ENCODE data around the gene UBE3A. TPM values are rescaled to one million over a fixed set of nuclear protein-coding genes. Genes with fewer than 3 reads are reported as not detected.

UBE3A gene
- total and polyA plus RNA-seq, 2 experiments from 2014 or later, result 85.5 to 96.7 TPM

DNA sequence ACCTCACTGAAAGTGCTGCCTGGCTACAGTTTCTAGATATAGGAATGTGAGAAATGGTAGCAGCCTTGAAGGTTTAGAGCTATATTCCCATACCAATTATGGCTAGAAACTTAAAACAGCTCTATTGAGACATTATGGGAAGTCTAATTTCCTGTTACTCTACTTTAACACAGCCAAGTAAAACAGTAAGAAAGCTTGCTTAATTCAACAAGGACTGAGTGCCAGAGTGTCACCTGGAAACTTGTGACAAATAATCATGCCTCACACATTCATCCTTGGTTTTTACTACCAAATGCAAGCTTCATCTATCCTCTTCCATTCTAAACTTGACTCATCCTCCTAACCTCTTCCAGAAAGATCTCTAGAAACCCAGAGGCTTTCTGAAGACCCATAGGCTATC, 41.7 kb downstream of the UBE3A start:
- Histone ChIP-seq H3K4me2 (no peak overlapping the region), H3K4me1 (ENCODE audit: insufficient read depth) (peaks cover 3% of the 10 kb centered on the region), H3K79me2 (peaks cover 86% of the 10 kb centered on the region), H3K9me2 (replicated peaks; ENCODE audit: insufficient read depth) (no peaks in the 10 kb centered on the region), H3K4me3 (no peak overlapping the region), H4K20me1 (ENCODE audit: insufficient read depth, poor library complexity, severe bottlenecking) (peaks cover 3% of the 10 kb centered on the region), H3K27me3 (no peaks in the 10 kb centered on the region), H3K27ac (no peak overlapping the region), H3K9me3 (ENCODE audit: low read depth) (no peaks in the 10 kb centered on the region), H3K36me3 (replicated peaks; ENCODE audit: insufficient read depth, low read depth) (no peaks in the 10 kb centered on the region), H2AFZ (no peak overlapping the region)
- no peak for TF ChIP-seq EZH2 (IDR thresholded peaks at IDR 0.05; ENCODE audit: borderline replicate concordance)
- no peak for TF ChIP-seq EZH2phosphoT487 (IDR thresholded peaks at IDR 0.05; ENCODE audit: low read depth, severe bottlenecking, unreplicated experiment)
- TF ChIP-seq, protein P1, sequence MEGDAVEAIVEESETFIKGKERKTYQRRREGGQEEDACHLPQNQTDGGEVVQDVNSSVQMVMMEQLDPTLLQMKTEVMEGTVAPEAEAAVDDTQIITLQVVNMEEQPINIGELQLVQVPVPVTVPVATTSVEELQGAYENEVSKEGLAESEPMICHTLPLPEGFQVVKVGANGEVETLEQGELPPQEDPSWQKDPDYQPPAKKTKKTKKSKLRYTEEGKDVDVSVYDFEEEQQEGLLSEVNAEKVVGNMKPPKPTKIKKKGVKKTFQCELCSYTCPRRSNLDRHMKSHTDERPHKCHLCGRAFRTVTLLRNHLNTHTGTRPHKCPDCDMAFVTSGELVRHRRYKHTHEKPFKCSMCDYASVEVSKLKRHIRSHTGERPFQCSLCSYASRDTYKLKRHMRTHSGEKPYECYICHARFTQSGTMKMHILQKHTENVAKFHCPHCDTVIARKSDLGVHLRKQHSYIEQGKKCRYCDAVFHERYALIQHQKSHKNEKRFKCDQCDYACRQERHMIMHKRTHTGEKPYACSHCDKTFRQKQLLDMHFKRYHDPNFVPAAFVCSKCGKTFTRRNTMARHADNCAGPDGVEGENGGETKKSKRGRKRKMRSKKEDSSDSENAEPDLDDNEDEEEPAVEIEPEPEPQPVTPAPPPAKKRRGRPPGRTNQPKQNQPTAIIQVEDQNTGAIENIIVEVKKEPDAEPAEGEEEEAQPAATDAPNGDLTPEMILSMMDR (IDR thresholded peaks at IDR 0.05; ENCODE audit: poor library complexity), result no peak
- no peak for DNase-seq (ENCODE audit: low spot score)

DNA sequence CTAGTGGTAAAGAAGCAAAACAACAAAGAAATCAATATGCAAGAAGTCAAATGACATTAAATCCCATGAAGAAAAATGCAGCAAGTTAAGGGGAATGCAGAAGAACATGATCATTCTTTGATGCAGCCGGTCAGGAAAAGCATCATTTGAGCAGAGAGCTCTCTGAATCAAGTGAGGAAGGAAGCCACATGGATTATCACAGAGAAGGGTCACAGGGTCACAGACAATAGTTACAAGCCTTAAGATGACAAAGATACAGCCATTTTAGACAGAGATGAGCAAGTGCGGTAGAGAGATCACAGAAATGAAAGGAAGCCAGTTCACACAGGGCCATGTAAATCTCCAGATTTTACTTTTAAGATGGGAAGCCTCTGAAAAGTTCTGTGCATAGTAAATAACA, 43.9 kb downstream of the UBE3A start:
- no peaks in the 10 kb centered on the region for H3K9me3 ChIP-seq (ENCODE audit: low read depth)
- H3K27me3 ChIP-seq, result no peaks in the 10 kb centered on the region
- no peak for TF ChIP-seq EZH2phosphoT487 (IDR thresholded peaks at IDR 0.05; ENCODE audit: low read depth, severe bottlenecking, unreplicated experiment)
- TF ChIP-seq EZH2 (IDR thresholded peaks at IDR 0.05; ENCODE audit: borderline replicate concordance), result no peak
- TF ChIP-seq, protein P1 (IDR thresholded peaks at IDR 0.05; ENCODE audit: poor library complexity), result no peak
- peaks cover 95% of the 10 kb centered on the region for H3K79me2 ChIP-seq
- no peaks in the 10 kb centered on the region for H3K36me3 ChIP-seq (replicated peaks; ENCODE audit: insufficient read depth, low read depth)
- no peak for DNase-seq (ENCODE audit: low spot score)
- no peak overlapping the region for H3K4me3 ChIP-seq
- H3K4me1 ChIP-seq (ENCODE audit: insufficient read depth), result peaks cover 3% of the 10 kb centered on the region
- no peak overlapping the region for H3K4me2 ChIP-seq
- no peak overlapping the region for H3K27ac ChIP-seq
- H2AFZ ChIP-seq, result no peak overlapping the region
- WGBS (ENCODE audit: low lambda C conversion rate, missing lambda C conversion rate), result 79% methylated on average over 2 of the region's 2 CpGs
- no peaks in the 10 kb centered on the region for H3K9me2 ChIP-seq (replicated peaks; ENCODE audit: insufficient read depth)
- peaks cover 3% of the 10 kb centered on the region for H4K20me1 ChIP-seq (ENCODE audit: insufficient read depth, poor library complexity, severe bottlenecking)

DNA sequence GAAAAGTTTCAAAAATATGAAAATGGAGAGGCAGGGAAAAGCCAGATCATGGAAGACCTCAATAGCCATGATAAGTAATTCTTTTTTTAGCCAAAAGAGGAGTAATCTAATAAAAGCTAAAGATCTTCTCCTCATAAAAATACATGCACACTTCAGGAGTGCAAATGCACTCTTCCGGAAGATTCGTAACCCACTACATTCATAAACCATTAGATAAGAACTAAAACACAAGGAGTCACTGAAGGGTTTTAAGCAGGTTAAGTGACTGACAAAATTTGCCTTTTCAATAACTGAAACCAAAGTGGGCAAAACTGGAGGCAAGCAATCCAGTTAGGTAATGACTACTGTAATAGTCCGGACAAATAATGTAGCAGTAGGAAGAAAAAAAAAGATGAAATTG, 46.0 kb downstream of the UBE3A start:
- H3K27me3 ChIP-seq, result no peaks in the 10 kb centered on the region
- no peak overlapping the region for H3K4me3 ChIP-seq
- H3K36me3 ChIP-seq (replicated peaks; ENCODE audit: insufficient read depth, low read depth), result no peaks in the 10 kb centered on the region
- H4K20me1 ChIP-seq (ENCODE audit: insufficient read depth, poor library complexity, severe bottlenecking), result peaks cover 5% of the 10 kb centered on the region
- H3K79me2 ChIP-seq, result peaks cover 98% of the 10 kb centered on the region
- no peaks in the 10 kb centered on the region for H3K9me2 ChIP-seq (replicated peaks; ENCODE audit: insufficient read depth)
- peak overlapping the region; percentile 23 for H3K27ac ChIP-seq
- TF ChIP-seq, protein P1 (IDR thresholded peaks at IDR 0.05; ENCODE audit: poor library complexity), result no peak
- TF ChIP-seq EZH2phosphoT487 (IDR thresholded peaks at IDR 0.05; ENCODE audit: low read depth, severe bottlenecking, unreplicated experiment) (no peak), EZH2 (IDR thresholded peaks at IDR 0.05; ENCODE audit: borderline replicate concordance) (no peak)
- H3K4me1 ChIP-seq (ENCODE audit: insufficient read depth), result peaks cover 3% of the 10 kb centered on the region
- H2AFZ ChIP-seq, result no peak overlapping the region
- H3K9me3 ChIP-seq (ENCODE audit: low read depth), result no peaks in the 10 kb centered on the region
- WGBS (ENCODE audit: low lambda C conversion rate, missing lambda C conversion rate), result 97% methylated on average over 3 of the region's 3 CpGs
- H3K4me2 ChIP-seq, result no peak overlapping the region
- no peak for DNase-seq (ENCODE audit: low spot score)
